HG03460 (cell line): Measurements from ENCODE around the gene PYGM.

Experiments used
- ATAC-seq: cut with Tn5 transposase; IDR thresholded peaks from one replicate; pipeline ENCODE4 v1.9.1; 2021; ENCODE audit not compliant: unreplicated experiment

PYGM gene

DNA sequence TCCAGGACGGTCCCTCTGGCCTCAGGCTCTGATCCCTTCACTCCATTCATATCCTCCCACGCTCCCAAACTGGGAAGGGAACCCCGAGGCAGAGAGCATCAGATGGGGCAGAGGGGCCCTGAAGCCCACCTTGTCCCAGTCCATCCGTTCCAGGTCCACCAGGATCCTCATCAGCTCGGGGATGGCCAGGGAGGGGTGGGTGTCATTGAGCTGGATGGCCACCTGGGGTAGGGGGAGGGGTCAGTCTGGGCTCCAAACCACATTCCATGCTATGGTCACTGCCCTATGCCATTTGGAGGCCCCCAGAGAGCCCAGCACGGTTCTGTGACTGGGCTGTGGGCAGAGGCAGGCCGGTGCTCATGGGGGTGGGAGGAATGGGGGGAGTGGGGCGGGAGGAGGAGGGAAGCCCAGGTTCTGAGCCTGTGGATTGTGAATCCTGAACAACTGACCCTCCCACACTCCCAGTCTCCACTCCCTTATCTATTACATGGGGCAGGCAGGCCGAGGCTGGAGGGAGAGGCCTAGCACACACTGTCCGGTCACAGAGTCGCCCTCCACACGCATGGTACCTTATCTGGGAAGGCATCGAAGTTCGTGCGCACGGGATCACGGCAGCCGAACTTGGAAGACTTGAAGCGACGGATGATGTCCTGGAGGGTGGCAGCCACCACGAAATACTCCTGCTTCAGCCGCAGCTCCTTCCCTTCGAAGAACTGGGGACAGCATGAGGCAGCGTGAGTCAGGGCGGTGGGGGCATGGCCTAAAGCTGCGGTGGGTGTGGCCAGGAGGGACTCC is 5.5 kb downstream of the PYGM start:
- ATAC-seq: no peak

DNA sequence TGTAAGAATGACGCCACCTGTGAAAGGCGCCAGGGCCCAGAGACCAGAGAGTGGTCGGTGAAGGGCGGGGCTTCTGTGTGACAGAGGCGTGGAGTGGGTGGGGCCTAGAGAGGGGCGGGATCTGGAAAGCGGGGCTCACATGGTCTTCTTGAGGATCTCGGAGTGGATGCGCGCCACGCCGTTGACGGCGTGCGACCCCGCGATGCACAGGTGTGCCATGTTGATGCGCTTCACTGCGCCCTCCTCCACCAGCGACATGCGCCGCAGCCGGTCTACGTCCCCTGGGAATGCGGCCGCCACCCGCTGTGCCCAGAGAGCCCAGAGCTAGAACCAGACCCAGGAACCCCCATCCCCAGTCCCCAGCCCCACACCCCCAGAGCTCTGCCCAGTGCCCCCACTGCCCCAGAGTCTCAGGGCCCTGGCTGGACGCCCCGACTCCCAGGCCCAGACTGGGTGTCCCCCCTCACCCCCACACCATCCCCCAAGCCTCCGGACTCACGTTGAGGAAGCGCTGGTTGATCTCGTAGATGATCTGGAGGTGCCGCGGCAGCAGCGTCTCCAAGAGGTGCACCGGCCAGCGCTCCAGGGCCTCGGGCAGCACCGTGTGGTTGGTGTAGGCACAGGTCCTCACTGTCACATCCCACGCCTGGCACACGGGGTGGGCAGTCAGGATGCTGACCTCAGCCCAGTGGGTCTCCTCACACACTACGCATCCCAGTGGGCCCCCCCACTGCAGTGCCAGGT is 6.2 kb downstream of the PYGM start:
- no peak for ATAC-seq

- no peak for ATAC-seq
These were observed 6.8 kb downstream of the PYGM start for GRCh38 chr11:64753019-64753379.

DNA sequence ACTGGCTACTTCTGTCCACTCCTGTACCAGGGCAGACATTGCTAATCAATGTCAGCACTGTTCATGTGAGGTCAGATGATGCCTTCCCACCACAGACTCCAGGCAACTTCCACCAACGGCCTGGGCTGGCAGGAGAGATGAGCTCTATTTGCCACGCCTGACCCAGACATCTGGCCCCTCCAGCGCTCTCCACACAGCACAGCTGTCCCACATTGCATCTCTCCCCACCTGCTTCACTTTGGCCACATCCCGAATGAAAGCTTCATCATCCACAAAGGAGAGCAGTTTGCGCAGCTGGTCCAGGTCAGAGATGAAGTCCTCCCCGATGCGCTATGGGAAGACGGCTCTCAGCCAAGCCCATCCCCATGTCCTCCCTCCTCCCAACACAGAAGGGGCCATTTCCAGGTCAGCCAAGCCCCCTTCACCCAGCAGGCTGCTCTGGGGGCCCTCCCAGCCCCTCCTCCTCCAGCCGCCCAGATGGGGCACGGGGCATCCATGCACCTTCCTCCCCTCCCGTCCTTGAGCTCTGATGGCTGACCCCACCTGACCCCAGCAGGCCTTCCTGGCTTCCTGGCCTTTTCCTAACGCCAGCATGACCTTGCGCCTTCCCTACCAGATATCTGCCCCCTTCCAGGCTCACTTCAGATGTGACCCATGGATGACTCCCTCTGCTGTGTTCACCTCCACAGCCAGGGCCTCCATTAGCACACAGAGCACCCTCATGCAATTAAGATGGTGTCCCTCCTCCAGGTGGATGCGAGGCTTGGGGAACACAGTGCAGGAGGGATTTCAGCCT is 7.4 kb downstream of the PYGM start:
- no peak for ATAC-seq

DNA sequence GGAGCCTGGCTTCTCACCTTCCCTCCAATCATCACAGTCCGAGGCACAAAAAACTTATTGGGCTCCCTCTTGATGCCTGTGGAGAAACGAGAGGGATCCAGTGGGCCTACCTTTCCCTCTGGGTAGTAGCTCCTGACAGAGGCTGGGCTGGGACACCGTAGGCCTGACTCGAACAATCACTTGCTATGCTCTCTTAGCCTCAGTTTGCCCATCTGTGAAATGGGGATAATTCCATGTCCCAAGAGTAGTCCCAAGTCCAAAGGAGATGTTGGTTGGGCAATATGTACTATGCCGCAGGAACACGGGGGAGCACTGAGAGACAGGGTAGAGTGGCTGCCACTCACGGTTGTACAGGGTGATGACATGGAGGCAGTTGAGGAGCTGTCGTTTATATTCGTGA is 8.2 kb downstream of the PYGM start:
- ATAC-seq: no peak

DNA sequence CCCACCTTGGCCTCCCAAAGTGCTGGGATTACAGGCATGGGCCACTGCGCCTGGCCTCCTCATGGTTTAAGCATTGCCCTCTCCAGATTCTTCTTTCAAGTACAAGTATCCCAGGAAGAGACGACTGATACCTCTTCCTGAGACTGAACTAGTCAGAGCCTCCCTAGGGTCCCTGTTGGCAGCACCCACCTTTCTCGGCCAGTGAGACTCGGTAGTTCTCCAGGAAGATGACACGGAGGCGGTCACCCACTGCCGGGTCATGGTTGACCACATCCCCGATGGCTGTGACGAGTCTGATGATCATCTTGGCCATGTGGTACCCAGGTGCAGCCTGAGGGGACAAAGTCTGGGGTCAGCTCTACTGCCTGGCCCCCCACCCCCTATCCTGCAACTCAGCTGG is 8.6 kb downstream of the PYGM start:
- no peak for ATAC-seq

DNA sequence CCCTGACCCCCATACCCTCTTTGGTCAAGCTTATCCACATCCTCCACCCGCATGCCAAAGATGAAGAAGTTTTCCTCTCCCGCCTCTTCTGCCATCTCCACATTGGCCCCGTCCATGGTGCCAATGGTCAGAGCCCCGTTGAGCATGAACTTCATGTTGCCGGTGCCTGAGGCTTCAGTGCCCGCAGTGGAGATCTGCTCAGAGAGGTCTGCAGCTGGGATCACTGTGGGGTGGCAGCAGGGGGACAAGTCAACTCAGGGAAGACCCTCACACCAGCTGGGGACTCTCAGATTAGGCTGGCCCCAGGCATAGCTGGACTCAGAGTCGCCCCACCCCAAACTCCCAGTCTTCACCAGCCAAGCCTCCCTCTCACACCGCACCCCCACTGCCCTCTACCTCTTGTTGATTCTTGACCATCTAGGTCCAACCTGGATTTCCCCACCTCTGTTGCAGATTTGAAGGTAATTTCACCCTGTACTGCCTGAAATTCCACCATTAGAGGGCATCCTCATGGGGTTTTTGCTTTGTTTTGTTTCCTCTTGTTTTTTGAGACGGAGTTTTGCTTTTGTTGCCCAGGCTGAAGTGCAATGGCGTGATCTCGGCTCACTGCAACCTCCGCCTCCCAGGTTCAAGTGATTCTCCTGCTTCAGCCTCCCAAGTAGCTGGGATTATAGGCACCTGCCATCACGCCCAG is 9.3 kb downstream of the PYGM start:
- no peak for ATAC-seq

- ATAC-seq: no peak
These were observed 11.7 kb downstream of the PYGM start for GRCh38 chr11:64747961-64748665.

GRCh38 chr11:64746486-64746885 is 13.3 kb downstream of the PYGM start:
- ATAC-seq: no peak

DNA sequence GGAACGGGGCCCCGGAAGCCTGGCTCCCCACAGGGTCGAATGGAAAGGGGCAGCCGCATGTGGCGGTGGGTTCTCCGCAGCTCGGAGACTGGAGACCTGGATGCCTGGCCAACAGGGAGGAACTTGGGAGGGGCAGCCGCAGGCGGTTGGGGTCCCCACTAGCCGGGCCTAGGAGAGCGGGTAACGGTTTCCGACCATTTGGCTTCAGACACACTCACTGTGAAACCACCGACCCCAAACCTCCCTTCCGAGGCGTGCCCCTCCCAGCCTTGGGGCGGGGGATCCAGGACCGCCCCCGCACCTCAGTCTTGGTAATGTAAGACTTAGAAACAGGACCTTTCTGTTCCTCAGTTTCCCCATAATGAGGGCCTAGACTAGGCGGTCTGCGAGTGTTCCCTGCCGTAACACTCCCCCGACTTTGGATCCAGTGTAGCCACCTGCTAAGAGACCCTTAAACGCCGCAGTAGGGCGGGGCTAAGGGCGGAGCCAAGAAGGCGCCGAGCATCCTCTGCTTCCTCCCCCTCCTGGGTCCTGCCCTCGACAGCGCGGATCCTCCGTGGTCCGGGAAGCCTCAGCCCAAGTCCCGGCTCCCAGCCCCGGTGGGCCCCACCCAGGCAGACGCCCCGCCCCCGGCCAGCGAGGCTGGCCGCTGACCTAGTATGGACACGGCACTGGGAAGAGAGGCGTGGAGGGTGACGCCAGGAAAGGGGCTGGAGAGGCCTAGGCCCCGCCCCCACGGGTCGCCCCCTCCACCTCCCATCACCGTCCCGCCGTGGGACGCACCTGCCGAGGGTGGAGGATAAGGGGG is 14.0 kb downstream of the PYGM start:
- no peak for ATAC-seq

DNA sequence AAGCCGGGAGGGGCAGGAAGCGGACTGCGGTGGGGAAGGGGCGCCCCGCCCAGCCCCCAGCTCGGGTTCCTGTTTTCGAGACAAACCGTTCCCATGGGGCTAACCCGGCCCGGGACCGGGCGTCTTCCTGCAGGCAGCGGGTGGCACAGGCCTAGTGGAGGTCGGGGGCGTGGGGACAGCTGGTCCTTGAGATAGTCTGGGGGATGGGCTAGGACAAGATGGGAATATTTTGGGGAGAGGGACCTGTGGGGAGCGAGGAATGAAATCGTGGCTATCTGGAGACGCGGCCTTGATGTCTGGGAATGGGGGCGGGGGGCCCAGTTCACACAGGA is 14.6 kb downstream of the PYGM start:
- no peak for ATAC-seq

DNA sequence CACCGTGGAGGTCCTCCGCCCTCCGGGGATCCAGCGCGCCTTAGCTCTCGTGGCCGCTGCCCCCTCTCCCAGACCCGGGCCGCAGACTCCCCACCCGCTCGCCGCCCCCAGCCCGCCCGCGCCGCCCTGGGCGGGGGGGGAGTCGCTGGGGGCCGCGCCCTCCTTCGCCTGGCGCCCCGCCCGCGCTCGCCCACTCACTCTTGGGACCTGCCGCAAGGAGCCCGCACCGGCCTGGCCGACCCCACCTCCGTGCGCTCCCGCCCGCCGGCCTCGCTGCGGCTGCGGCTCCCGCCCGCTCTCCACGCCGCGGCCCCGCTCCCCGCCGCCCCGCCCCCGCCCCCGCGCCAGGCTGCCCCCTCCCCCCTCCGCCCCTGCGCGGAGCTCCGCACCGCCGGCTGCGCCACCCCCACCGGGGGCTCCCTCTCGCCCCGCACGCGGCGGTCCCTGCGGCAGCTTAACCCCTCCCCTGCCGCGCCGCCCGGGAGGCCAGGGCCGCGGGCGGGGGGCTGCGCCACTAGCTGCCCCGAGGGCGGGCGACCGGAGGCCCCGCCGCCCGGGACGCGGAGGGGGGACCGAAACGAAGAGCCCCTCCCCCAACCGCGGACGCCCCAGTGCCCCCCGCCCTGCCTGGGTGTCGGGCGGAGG is 15.1 kb downstream of the PYGM start:
- ATAC-seq: no peak

- ATAC-seq: no peak
These were observed 15.9 kb downstream of the PYGM start, which contains the start of gene RASGRP2 for GRCh38 chr11:64743591-64744543. RASGRP2 (minus strand) TSS chr11:64744142; CDS start chr11:64742866, 1,276 bp downstream.

DNA sequence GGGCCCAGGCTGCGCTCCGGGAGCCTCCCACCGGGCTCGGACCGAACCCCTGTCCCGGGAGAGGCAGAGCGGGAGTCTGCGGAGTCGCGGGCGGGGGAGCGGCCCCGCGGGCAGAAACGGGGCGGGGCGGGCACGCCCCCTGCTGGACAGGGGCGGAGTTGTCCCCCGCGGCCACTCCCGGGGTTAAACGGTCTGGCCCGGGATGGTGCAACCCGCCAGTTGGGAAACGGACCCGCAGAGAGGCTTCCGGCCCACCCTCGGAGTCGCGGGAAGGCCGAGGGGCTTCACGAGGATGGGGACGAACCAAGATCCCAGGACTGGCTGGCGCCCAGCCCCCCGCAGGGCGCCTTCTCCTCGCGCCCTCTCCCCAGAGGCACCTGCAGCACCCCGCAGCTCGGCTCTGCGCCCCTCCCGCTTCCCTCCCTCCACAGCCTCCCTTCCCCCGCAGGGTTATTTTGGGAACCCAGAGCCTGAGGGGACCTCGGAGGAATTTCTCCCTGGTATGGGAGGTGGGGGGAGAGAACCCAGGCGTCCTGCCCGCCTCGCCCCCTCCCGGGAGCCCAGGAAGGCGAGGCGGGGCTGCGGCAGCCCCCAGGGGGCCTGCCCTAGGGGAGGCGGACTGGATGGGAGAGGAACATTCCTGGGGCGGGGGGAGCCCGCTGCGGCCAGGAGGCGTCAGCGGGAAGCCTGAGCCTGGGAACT is 16.7 kb downstream of the PYGM start:
- no peak for ATAC-seq

GRCh38 chr11:64742087-64742888 is 17.5 kb downstream of the PYGM start:
- no peak for ATAC-seq

DNA sequence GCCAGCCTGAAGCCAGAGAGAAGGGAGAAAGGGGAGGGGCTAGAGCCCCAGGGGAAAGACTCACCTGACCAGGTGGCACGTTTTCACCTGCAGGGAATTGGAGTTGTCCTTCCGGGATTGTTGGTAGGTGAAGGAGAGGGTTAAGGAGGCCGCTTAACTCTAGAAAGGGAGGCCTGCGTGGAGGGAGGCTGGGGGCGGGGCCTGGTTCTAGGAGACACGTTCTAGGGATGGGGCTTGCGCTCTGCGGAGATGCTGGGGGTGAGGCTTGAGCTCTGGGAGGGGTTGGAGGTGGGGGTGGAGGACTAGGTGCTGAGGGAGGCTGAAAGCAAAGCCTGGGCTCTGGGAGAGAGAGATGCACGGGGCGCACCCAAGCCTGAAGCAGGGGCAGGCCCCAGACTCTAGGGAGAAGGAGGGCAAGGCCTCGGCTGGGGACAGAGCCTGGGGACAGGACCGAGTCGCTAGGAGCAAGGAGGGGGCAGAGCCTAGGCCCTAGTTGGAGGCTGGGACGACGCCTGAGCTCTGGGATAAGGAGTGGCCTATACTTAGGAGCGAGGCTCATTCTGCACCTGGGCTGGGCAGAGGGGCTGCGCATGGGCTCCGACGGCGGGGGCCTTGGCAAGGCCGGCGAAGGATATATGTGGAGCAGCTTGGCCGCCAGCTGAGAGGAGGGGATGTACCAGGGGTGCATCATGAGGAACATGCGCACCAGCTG is 18.2 kb downstream of the PYGM start:
- ATAC-seq: no peak
